Hematopoietic multipotent progenitor cell treated with erythropoietin and hydrocortisone succinate and interleukin-3 and kit ligand, for 8 days (in vitro differentiated cells): ENCODE results near the gene ROBO4.

Source experiments
- DNase-seq: peaks from one replicate; pipeline ENCODE4 v3.0.0-alpha.2; 2015

The ROBO4 gene

DNA sequence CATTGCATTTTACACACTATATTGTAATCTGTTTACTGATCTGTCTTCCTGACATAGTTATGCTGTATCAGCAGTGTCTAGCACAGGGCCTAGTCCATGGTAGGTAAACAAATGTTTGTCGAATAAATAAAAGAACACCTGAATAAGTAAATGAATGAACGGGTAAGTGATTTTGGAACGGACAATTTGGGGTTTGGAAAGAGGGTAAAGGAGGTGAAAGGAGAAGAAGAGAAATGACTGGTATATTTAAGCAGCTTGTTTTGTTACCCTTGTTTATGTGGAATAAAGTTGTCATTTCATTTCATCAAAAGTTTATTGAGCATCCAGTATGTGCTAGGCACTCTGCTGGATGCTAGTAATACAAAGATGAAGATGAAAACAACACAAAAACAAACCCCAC is 21.3 kb upstream of the ROBO4 start, which contains the start of gene HEPN1:
Gene HEPN1, plus strand, starts transcription at position 301 of the 400 bp plus-strand sequence.
- no peak for DNase-seq

- no peak for DNase-seq
Observed at GRCh38 chr11:124917115-124917637, 19.5 kb upstream of the ROBO4 start.

- DNase-seq = no peak
Observed at GRCh38 chr11:124916370-124916710, 18.7 kb upstream of the ROBO4 start.

GRCh38 chr11:124915541-124916369 is 18.1 kb upstream of the ROBO4 start:
- DNase-seq = no peak

GRCh38 chr11:124902616-124903015 is 5.0 kb upstream of the ROBO4 start:
- no peak for DNase-seq

- no peak for DNase-seq
Observed at GRCh38 chr11:124900464-124900863, 2.8 kb upstream of the ROBO4 start.

DNA sequence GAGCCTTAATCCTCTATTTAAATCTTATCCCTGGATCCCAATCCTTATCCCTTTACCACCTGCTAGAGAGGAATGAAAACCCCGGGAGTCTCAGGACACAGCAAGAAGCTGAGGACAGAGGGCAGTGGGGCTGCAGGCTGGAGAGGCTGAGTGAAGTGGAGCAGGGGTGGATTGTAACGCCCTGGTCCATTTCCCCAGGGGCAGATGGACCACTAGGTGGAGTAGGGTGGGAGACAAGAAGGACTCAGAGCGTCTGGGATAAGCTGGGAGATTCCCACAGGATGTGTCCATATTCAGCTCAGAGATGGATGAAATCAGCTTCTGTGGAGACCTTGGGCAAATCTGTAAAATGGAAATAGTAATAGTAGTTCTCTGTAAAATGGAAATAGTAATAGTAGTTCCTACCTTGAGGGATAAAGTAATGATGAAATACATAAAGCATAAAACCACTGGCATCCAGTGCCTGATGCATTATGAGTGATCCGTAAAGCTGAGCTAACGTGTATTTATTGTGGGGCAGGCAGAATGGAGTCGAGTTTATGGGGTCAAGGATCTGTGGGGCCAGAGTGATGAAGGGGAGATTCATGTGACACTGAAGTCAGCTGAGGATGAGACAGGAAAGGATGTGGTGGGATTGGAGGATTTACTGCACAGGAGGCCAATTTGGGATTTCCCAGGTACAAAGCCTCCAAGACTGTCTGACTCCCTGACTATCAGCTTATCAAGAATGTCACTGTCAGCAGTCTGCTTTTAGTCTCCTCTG is 1.9 kb upstream of the ROBO4 start:
- DNase-seq = no peak

- DNase-seq = no peak
Observed at GRCh38 chr11:124898711-124899110, 1.0 kb upstream of the ROBO4 start.

GRCh38 chr11:124898263-124898680 is 607 bp upstream of the ROBO4 start:
- DNase-seq = no peak

- no peak for DNase-seq
Observed at GRCh38 chr11:124896821-124897391, 759 bp downstream of the ROBO4 start.

DNA sequence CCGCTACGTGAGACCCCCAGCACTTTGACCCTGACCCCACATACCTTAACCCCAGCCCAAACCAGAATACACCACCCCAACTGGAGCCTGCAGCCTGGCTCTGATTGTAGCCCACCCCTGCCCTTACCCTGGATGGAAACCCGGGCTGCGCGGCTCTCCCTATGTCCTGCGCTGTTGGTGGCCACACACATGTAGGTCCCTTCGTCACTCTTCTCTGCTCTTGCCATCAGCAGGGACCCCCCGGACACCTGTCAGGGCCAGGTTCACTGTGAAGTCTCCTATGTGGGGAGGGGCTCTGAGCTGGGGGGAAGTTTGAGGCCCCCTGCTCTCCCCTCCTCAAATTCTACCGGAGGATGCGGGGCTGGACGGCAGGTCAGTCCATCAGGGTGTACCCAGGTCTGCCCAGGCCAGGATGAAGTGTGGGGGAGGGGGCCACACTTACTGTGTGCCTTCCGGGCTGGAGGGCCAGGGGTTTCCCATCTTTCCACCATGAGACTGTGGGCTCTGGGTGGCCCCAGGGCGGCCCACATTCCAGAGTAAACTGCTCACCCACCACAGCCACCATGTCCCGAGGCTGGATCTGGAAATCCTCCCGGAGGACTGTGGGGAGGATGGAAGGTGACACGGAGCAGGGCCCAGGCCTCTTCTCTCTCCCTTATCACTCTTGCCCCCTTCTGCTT is 1.5 kb downstream of the ROBO4 start:
- no peak for DNase-seq

DNA sequence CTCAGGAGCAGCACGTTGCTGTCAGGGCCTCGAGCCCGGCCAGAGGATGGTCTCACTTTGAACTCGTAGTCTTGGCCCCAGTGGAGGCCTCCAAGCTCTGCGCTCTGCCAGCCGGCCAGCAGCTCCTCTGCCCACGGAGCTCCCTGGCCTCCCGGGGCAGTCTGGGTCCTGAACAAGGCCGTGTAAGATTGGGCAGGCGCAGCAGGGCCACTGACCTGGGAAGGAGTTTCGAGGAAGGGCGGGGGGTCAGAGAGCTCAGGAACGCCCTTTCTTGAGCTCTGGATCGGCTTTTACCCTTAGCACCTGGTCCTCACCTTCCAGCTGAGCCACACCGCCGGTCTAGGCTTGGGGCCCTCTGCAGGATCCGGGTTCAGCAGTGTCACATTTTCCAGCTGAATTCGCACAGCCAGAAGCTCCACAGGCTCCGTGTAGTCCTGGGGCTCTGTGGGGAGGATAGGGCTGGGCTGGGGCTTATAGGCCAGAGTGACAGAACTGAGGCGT is 2.1 kb downstream of the ROBO4 start:
- DNase-seq = no peak

DNA sequence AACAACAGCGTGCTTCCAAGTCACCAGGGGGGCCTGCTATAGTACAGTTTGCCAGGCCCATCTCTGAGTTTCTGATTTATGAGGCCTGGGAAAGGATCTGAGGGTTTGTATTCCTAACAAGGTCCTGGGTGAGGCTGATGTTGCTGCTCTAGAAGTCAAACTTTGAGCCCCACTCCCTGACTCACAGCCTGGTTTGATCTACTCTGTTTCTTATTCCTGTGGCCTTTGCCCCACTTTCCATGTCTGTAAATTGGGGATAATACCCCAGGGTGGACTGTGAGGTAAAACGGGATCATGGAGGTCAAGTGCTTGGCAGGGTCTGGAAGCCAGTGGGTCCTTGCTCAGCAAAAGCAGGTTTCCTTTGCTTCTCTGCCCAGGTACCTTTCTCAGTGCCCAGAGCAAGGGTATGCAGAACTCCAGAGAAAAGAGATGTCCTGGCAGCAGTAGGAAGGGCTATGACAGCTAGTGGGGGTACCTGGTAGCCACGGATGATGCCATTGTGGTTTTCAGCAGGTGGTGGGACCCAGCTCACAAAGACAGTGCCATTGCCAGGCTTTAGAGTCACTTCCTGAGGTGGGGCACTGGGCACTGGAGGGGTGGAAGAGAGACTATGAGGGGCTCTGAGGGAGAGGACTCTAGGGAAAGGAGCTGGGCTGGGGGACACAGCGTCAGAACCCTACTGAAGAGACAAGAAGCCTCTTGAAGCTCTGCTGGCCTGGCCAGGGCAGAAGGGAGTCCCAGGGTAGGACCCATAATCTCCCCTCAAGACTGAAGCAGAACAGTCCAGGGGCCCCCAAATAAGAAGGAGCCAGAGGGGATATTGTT is 2.8 kb downstream of the ROBO4 start:
- no peak for DNase-seq

GRCh38 chr11:124893781-124894401 is 3.8 kb downstream of the ROBO4 start:
- no peak for DNase-seq

DNA sequence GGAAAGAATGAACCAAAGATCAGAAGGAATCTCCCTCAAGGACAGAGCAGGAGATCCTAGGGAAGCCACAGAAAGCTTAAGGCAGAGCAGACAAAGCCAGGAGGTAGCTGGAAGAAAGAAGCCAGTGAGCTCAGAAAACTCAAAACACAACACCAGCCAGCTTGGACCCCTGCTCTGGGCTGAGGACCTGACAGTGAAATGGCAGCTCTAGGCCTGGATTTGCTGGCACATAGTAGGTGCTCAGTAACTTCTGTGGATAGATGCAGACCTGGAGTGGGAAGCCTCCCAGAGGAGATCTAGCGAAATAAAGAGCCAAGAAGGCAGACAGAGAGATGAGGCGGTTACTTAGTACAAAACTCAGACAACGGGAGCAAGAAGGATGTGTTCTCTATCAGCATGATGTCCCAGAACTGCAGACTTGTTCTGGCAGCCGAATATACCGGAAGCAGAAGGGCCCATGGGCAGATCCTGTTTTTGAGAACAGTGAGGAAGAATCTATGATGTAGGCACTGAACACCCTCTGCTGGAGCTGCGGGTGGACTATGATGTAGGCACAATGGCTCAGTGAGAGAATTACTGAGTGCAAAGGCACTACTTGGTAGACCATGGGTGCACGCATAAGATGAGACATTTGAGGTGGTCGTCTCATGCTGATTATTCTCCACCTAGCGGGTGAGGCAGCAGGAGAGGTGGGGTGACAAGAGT is 4.8 kb downstream of the ROBO4 start:
- no peak for DNase-seq

DNA sequence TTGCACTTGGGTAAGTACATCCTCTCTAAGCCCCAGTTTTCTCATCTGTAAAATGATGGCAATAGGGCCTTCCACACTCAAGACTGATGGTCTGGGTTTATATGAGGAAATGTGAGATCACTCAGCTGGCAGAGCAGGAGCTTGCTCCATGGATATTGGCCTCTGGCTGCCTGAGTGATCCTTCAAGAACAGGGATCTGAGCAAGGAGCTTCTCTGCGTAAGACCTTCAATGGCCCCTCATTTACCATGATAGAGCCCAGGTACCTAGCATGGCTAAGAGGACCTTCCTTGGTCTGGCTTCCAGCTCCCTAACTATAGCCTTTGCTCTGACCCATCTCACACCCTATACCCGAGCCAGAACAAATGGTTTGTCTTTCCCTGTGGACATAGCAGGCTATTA is 5.5 kb downstream of the ROBO4 start:
- no peak for DNase-seq

GRCh38 chr11:124891373-124891861 is 6.2 kb downstream of the ROBO4 start:
- no peak for DNase-seq

DNA sequence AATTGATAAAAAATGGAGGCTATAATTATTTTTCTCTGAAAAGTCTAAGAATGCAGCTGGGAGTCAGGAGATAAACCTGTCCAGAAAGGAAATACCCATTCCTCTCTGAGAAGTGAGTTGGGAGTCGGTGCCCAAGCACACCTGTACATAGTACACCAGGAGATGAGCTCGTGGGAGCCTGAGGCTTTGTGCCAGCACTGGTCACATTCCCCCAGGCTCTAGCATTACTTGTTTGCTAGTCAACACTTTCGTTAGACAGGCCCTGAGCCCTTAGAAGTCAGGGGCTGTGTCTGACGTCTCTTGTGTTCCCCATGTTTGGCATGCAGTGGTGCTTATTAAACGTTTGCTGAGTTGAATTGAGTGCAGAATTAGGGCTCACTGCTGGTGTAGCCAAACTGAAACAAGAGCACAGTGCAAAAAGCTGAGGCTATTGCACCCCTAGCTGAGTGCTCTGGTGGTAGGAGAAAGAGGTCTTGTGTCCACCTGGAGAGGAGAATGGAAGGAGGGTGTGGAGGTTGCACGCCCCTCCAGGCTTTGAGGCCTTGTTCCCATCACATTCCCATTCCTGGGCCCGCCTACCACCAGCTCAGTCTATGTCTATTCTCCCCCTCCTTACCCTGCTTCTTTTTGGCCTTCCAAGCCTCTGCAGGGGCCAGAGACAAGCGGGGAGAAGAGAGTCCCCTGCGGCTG is 6.8 kb downstream of the ROBO4 start:
- DNase-seq = no peak

GRCh38 chr11:124890151-124890550 is 7.5 kb downstream of the ROBO4 start:
- no peak for DNase-seq
